GM23338 (cell line): ENCODE measurements around the gene TXNDC2. TPM values are rescaled to one million over a fixed set of nuclear protein-coding genes. Genes with fewer than 3 reads are reported as not detected.

Source experiments
- ATAC-seq: fragments of 200-7000 bp; cut with Tn5 transposase; 3 replicates; pipeline ENCODE4 v1.9.1; 2020
- DNase-seq: peaks from one replicate; pipeline ENCODE4 v3.0.0-alpha.2; 2015; ENCODE audit warnings: low spot score
- H2AFZ ChIP-seq: fragments of 200-600 bp; sonication (generic); 2 replicates; pipeline ENCODE4 v1.8.0; 2016; ENCODE audit warnings: antibody characterized with exemption, mild to moderate bottlenecking, moderate library complexity
- H3F3A ChIP-seq: fragments of 200-600 bp; sonication (generic); replicated peaks from 2 replicates; pipeline ENCODE4 v1.8.0; 2017; ENCODE audit warnings: antibody characterized with exemption, mixed run types, low read depth
- H3K27ac ChIP-seq: fragments of 200-600 bp; sonication (generic); 2 replicates; pipeline ENCODE4 v1.6.1; 2016; ENCODE audit warnings: low read depth
- H3K27me3 ChIP-seq: fragments of 200-600 bp; sonication (generic); 2 replicates; pipeline ENCODE4 v1.8.0; 2016; ENCODE audit warnings: mild to moderate bottlenecking, mixed run types, moderate library complexity; ENCODE audit not compliant: insufficient read depth
- H3K36me3 ChIP-seq: fragments of 200-600 bp; sonication (generic); 2 replicates; pipeline ENCODE4 v1.8.0; 2016; ENCODE audit warnings: mild to moderate bottlenecking; ENCODE audit not compliant: insufficient read depth
- H3K4me1 ChIP-seq: fragments of 200-600 bp; sonication (generic); 2 replicates; pipeline ENCODE4 v1.8.0; 2016; ENCODE audit warnings: mild to moderate bottlenecking, moderate library complexity; ENCODE audit not compliant: insufficient read depth
- H3K4me2 ChIP-seq: fragments of 200-600 bp; sonication (generic); 2 replicates; pipeline ENCODE4 v1.7.1; 2017; ENCODE audit warnings: mixed run types
- H3K4me3 ChIP-seq: fragments of 200-600 bp; sonication (generic); 2 replicates; pipeline ENCODE4 v1.6.1; 2016; ENCODE audit warnings: mixed run types
- H3K79me2 ChIP-seq: fragments of 200-600 bp; sonication (generic); replicated peaks from 2 replicates; pipeline ENCODE4 v1.8.0; 2017; ENCODE audit warnings: mild to moderate bottlenecking; ENCODE audit not compliant: insufficient read depth
- H3K9me2 ChIP-seq: fragments of 200-600 bp; sonication (generic); 2 replicates; pipeline ENCODE4 v1.8.0; 2017; ENCODE audit not compliant: insufficient read depth
- H4K20me1 ChIP-seq: fragments of 200-600 bp; sonication (generic); replicated peaks from 2 replicates; pipeline ENCODE4 v1.8.0; 2017; ENCODE audit warnings: mild to moderate bottlenecking; ENCODE audit not compliant: insufficient read depth
- H3K27ac Mint-ChIP-seq: 2 replicates; pipeline ENCODE4 v1.8.0; 2020; ENCODE audit warnings: inconsistent platforms, mild to moderate bottlenecking, moderate library complexity, mixed read lengths
- H3K27me3 Mint-ChIP-seq: 3 replicates; pipeline ENCODE4 v1.8.0; 2022; ENCODE audit warnings: low read depth, mild to moderate bottlenecking, moderate library complexity, mixed read lengths, inconsistent platforms; ENCODE audit not compliant: insufficient read depth, poor library complexity
- H3K36me3 Mint-ChIP-seq: 3 replicates; pipeline ENCODE4 v1.8.0; 2021; ENCODE audit warnings: low read depth, mild to moderate bottlenecking, inconsistent platforms, moderate library complexity, mixed read lengths
- H3K4me1 Mint-ChIP-seq: 3 replicates; pipeline ENCODE4 v1.8.0; 2020; ENCODE audit warnings: mild to moderate bottlenecking, inconsistent platforms, mixed read lengths
- H3K4me3 Mint-ChIP-seq: 3 replicates; pipeline ENCODE4 v1.8.0; 2021; ENCODE audit warnings: moderate library complexity, mild to moderate bottlenecking, inconsistent platforms, mixed read lengths
- H3K9me3 Mint-ChIP-seq: 3 replicates; pipeline ENCODE4 v1.8.0; 2020; ENCODE audit warnings: moderate library complexity, mild to moderate bottlenecking, inconsistent platforms, mixed read lengths
- CREB1 ChIP-seq: fragments of 250-450 bp; sonication (Bioruptor Pico); IDR thresholded peaks from 2 replicates; pipeline ENCODE4 v1.5.0; 2020; ENCODE audit warnings: low read depth, mild to moderate bottlenecking, moderate library complexity
- CTCF ChIP-seq, 2 experiments: fragments of 200-600 bp in 1 of 2; sonication (generic) in 1 of 2; conservative IDR thresholded peaks; 2 replicates each; pipeline versions ENCODE4 v1.5.1 to v1.6.1; 2016 to 2017; ENCODE audit warnings: antibody characterized with exemption in 2 of 2, low read depth in 2 of 2, mild to moderate bottlenecking in 2 of 2, moderate library complexity in 1 of 2
- ETS1 ChIP-seq: IDR thresholded peaks from 2 replicates; pipeline ENCODE4 v1.6.1; 2016; ENCODE audit warnings: antibody characterized with exemption
- EZH2 ChIP-seq: fragments of 200-600 bp; sonication (generic); IDR thresholded peaks from one replicate; pipeline ENCODE4 v1.8.0; 2017; ENCODE audit warnings: antibody characterized with exemption, mild to moderate bottlenecking, low read depth; ENCODE audit not compliant: unreplicated experiment
- EZH2phosphoT487 ChIP-seq: fragments of 200-600 bp; sonication (generic); IDR thresholded peaks from one replicate; pipeline ENCODE4 v1.8.1; 2018; ENCODE audit warnings: antibody characterized with exemption; ENCODE audit not compliant: unreplicated experiment
- JUNB ChIP-seq: IDR thresholded peaks from one replicate; pipeline ENCODE4 v1.6.1; 2016; ENCODE audit warnings: antibody characterized with exemption; ENCODE audit not compliant: unreplicated experiment
- NANOG ChIP-seq: IDR thresholded peaks from 2 replicates; pipeline ENCODE4 v1.6.1; 2016; ENCODE audit warnings: antibody characterized with exemption, borderline replicate concordance
- POLR2AphosphoS5 ChIP-seq: IDR thresholded peaks from 2 replicates; pipeline ENCODE4 v1.6.1; 2016; ENCODE audit warnings: antibody characterized with exemption, low read depth
- REST ChIP-seq: IDR thresholded peaks from one replicate; pipeline ENCODE4 v1.6.1; 2018; ENCODE audit warnings: antibody characterized with exemption; ENCODE audit not compliant: unreplicated experiment
- STAT1 ChIP-seq: IDR thresholded peaks from one replicate; pipeline ENCODE4 v1.6.1; 2016; ENCODE audit warnings: antibody characterized with exemption; ENCODE audit not compliant: unreplicated experiment
- ZNF114 ChIP-seq: fragments of 250-450 bp; sonication (Bioruptor Pico); IDR thresholded peaks from 2 replicates; pipeline ENCODE4 v1.5.0; 2020; ENCODE audit warnings: mild to moderate bottlenecking, moderate library complexity
- ZNF331 ChIP-seq: fragments of 250-450 bp; sonication (Bioruptor Pico); IDR thresholded peaks from 2 replicates; pipeline ENCODE4 v1.5.0; 2020; ENCODE audit warnings: low read depth, mild to moderate bottlenecking, moderate library complexity
- ZNF462 ChIP-seq: fragments of 250-450 bp; sonication (Bioruptor Pico); IDR thresholded peaks from 2 replicates; pipeline ENCODE4 v1.5.0; 2020; ENCODE audit warnings: mild to moderate bottlenecking, moderate library complexity
- polyA plus RNA-seq: library from polyadenylated mRNA; unstranded; fragments of >200 nt; fragmentation: Nextera tagmentation; extraction: Ambion mirVana; gene quantifications from 2 replicates; pipeline ENCODE4 v1.2.1, GENCODE V29; 2016
- total RNA-seq: library from RNA; depleted of rRNA; stranded (reverse); fragments of >200 nt; shearing (Covaris generic); gene quantifications from 2 replicates; pipeline ENCODE4 v1.2.3, GENCODE V29; 2014

The TXNDC2 gene
- total and polyA plus RNA-seq, 2 experiments from 2014 or later: 0.16 TPM; not detected in 1

- ATAC-seq (no peak), DNase-seq (no peak)
- peaks cover under 1% of the 10 kb centered on the region for H3K27me3 Mint-ChIP-seq
- H3K79me2 ChIP-seq: no peaks in the 10 kb centered on the region
- peaks cover 8% of the 10 kb centered on the region; the same call in 1 of the 2 replicates for H3K9me2 ChIP-seq
- H3K36me3 Mint-ChIP-seq: no peaks in the 10 kb centered on the region
- no peaks in the 10 kb centered on the region for H3F3A ChIP-seq
- no peaks in the 10 kb centered on the region for H3K27me3 ChIP-seq
- H4K20me1 ChIP-seq: no peaks in the 10 kb centered on the region
- H3K9me3 Mint-ChIP-seq: no peaks in the 10 kb centered on the region; the same call in 2 of the 3 replicates
- no peak overlapping the region for H3K4me3 Mint-ChIP-seq
- peaks cover 9% of the 10 kb centered on the region for H3K4me1 Mint-ChIP-seq
- H3K27ac ChIP-seq: no peak overlapping the region
- TF ChIP-seq POLR2AphosphoS5 (no peak), ETS1 (no peak), ZNF462 (CRISPR knock-in tag) (no peak), STAT1 (no peak), ZNF114 (CRISPR knock-in tag) (no peak), REST (no peak), EZH2phosphoT487 (no peak), CTCF (conservative IDR thresholded peaks at IDR 0.05; ENCODE audit: low read depth in 2 of 2) (no peak), EZH2 (no peak), ZNF331 (CRISPR knock-in tag) (no peak), JUNB (no peak), NANOG (no peak), CREB1 (CRISPR knock-in tag) (no peak)
- H3K4me1 ChIP-seq: no peaks in the 10 kb centered on the region
- H3K27ac Mint-ChIP-seq: no peak overlapping the region
- no peak overlapping the region for H2AFZ ChIP-seq
- H3K36me3 ChIP-seq: no peaks in the 10 kb centered on the region
- H3K4me3 ChIP-seq: no peak overlapping the region
- no peak overlapping the region for H3K4me2 ChIP-seq
Observed at GRCh38 chr18:9876212-9876866, 9.4 kb upstream of the TXNDC2 start.
